ENCODE measurements around the gene CLTC. TPM values are rescaled to one million over a fixed set of nuclear protein-coding genes. Genes with fewer than 3 reads are reported as not detected.

The CLTC gene
- total and polyA plus RNA-seq, 12 donors, result 42.5 to 196 (median 167) TPM

- DNase-seq (no peak), ATAC-seq (no peak)
- Histone ChIP-seq H3K4me1 (peaks cover 0 to 4% (median 0%) of the 10 kb centered on the region in 9 donors), H3K27me3 (no peaks in the 10 kb centered on the region), H3K9me3 (no peaks in the 10 kb centered on the region), H3K4me3 (no peak overlapping the region), H3K27ac (no peak overlapping the region), H3K36me3 (peaks cover 0 to 100% (median 83%) of the 10 kb centered on the region in 9 donors)
- WGBS, 2 donors, result 76 to 86% methylated on average over 2 of the region's 2 CpGs
- TF ChIP-seq CTCF (IDR thresholded peaks at IDR 0.05), result no peak
- intact Hi-C loops (cut with DNase I), result loop anchor here in 1 of 10 donors (5.0 kb wide), 1 partner anchor 37 kb away; no protein-coding TSS in a partner anchor
Observed at GRCh38 chr17:59694344-59694743, 74.6 kb downstream of the CLTC start.

GRCh38 chr17:59695945-59696681 is 76.4 kb downstream of the CLTC start:
- no peaks in the 10 kb centered on the region for H3K27me3 ChIP-seq
- intact Hi-C loops (cut with DNase I), result loop anchor here in 1 of 10 donors (5.0 kb wide), 1 partner anchor 34 kb away; no protein-coding TSS in a partner anchor
- TF ChIP-seq CTCF (IDR thresholded peaks at IDR 0.05), result no peak
- no peak overlapping the region for H3K27ac ChIP-seq
- 75 to 84% methylated on average over 3 of the region's 3 CpGs for WGBS, 2 donors
- H3K9me3 ChIP-seq, result no peaks in the 10 kb centered on the region
- no peak for DNase-seq
- no peak for ATAC-seq
- H3K4me1 ChIP-seq, result peaks cover 0 to 4% (median 0%) of the 10 kb centered on the region in 9 donors
- peaks cover 0 to 97% (median 72%) of the 10 kb centered on the region in 9 donors for H3K36me3 ChIP-seq
- H3K4me3 ChIP-seq, result no peak overlapping the region

GRCh38 chr17:59696682-59697277 is 77.1 kb downstream of the CLTC start:
- H3K27ac ChIP-seq, result no peak overlapping the region
- 92 to 94% methylated on average over 2 of the region's 2 CpGs for WGBS, 2 donors
- no peak for ATAC-seq

More at GRCh38 chr17:59696682-59697277, 77.1 kb downstream of the CLTC start:
- Histone ChIP-seq H3K4me3 (no peak overlapping the region), H3K9me3 (no peaks in the 10 kb centered on the region), H3K27me3 (no peaks in the 10 kb centered on the region), H3K4me1 (peaks cover 0 to 4% (median 0%) of the 10 kb centered on the region in 9 donors), H3K36me3 (peaks cover 0 to 91% (median 66%) of the 10 kb centered on the region in 9 donors)
- no peak for DNase-seq
- intact Hi-C loops (cut with DNase I), result loop anchor here in 1 of 10 donors (5.0 kb wide), 1 partner anchor 34 kb away; no protein-coding TSS in a partner anchor
- no peak for TF ChIP-seq CTCF (IDR thresholded peaks at IDR 0.05)
